Lower leg skin (tissue), 3 donors: Measurements from ENCODE around the gene ROBO1.

Experiments
- POLR2A ChIP-seq, 2 donors: fragments of 450-650 bp; IDR thresholded peaks; one replicate each; pipeline ENCODE4 v1.6.1; 2016 to 2017; ENCODE audit warnings: antibody characterized with exemption in 2 of 2, mild to moderate bottlenecking in 1 of 2, moderate library complexity in 1 of 2
- TF ChIP-seq, protein P1 (sequence below), 3 donors: fragments of 450-650 bp; IDR thresholded peaks; one replicate each; pipeline ENCODE4 v1.5.1; 2016; ENCODE audit warnings: antibody characterized with exemption in 3 of 3, mild to moderate bottlenecking in 3 of 3, moderate library complexity in 2 of 3

DNA sequence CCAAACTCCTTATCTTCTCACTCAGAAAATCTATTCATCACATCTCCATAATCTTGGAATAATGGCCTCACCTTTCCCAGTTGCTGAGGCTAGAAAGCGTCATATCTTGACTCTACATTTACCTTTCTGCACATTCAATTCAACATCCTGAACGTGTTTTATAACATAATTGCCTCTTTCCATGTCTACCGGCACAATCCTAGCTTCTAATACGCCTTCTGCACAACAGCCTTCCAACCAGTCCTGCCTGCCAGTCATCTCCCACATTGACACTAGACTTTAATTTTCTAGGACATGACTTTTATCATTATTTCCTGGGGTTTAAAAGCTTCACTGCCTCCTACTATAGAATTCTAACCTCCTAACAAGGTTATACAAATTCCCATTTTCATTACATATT is 906.6 kb downstream of the ROBO1 start:
- TF ChIP-seq, protein P1, sequence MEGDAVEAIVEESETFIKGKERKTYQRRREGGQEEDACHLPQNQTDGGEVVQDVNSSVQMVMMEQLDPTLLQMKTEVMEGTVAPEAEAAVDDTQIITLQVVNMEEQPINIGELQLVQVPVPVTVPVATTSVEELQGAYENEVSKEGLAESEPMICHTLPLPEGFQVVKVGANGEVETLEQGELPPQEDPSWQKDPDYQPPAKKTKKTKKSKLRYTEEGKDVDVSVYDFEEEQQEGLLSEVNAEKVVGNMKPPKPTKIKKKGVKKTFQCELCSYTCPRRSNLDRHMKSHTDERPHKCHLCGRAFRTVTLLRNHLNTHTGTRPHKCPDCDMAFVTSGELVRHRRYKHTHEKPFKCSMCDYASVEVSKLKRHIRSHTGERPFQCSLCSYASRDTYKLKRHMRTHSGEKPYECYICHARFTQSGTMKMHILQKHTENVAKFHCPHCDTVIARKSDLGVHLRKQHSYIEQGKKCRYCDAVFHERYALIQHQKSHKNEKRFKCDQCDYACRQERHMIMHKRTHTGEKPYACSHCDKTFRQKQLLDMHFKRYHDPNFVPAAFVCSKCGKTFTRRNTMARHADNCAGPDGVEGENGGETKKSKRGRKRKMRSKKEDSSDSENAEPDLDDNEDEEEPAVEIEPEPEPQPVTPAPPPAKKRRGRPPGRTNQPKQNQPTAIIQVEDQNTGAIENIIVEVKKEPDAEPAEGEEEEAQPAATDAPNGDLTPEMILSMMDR (IDR thresholded peaks at IDR 0.05), result no peak
- TF ChIP-seq POLR2A (IDR thresholded peaks at IDR 0.05), result no peak
